ENCODE measurements around the gene FAM13C. TPM values are rescaled to one million over a fixed set of nuclear protein-coding genes. Genes with fewer than 3 reads are reported as not detected.

FAM13C gene
- total and polyA plus RNA-seq, 2 of the 4 experiments (the other 2 are of a cell fraction), result 1.6 to 2.9 TPM

GRCh38 chr10:59290448-59290847, 71.9 kb downstream of the FAM13C start:
- CTCF ChIA-PET, result no interaction called here
- TF ChIP-seq BHLHE40 (IDR thresholded peaks at IDR 0.05; ENCODE audit: low read depth, low read length), result no peak
- no peak for TF ChIP-seq ELK1 (IDR thresholded peaks at IDR 0.05; ENCODE audit: borderline replicate concordance, low read depth, low read length)
- TF ChIP-seq MAZ (IDR thresholded peaks at IDR 0.05; ENCODE audit: borderline replicate concordance, low read depth, low read length), result no peak
- TF ChIP-seq RFX5 (IDR thresholded peaks at IDR 0.05; ENCODE audit: low read depth, low read length), result no peak
- no peak for TF ChIP-seq SMC3 (IDR thresholded peaks at IDR 0.05; ENCODE audit: low read depth, low read length)
- no peak for TF ChIP-seq MAFK (IDR thresholded peaks at IDR 0.05; ENCODE audit: low read depth, low read length)
- no peak for TF ChIP-seq CTCF (conservative IDR thresholded peaks at IDR 0.05; ENCODE audit: low read depth, low read length)
- TF ChIP-seq POLR2A (IDR thresholded peaks at IDR 0.05; ENCODE audit: low read depth, low read length), result no peak
- TF ChIP-seq NFE2L2 (IDR thresholded peaks at IDR 0.05; ENCODE audit: low read depth, low read length), result no peak
- no peak for TF ChIP-seq FOS (IDR thresholded peaks at IDR 0.05; ENCODE audit: low read depth, low read length)
- no peak for TF ChIP-seq USF2 (IDR thresholded peaks at IDR 0.05; ENCODE audit: low read depth, low read length)
- no peak for TF ChIP-seq MXI1 (IDR thresholded peaks at IDR 0.05; ENCODE audit: borderline replicate concordance, low read depth, low read length)
- no peak for TF ChIP-seq RAD21 (IDR thresholded peaks at IDR 0.05; ENCODE audit: low read length)
- no peak for TF ChIP-seq RCOR1 (IDR thresholded peaks at IDR 0.05; ENCODE audit: insufficient replicate concordance, low read length)
- Histone ChIP-seq H3K4me1 (ENCODE audit: control insufficient read depth, insufficient read depth, low read length) (no peaks in the 10 kb centered on the region), H4K5ac (ENCODE audit: low read depth, low read length) (no peak overlapping the region), H2BK15ac (ENCODE audit: low read depth, low read length) (no peak overlapping the region), H2AK5ac (ENCODE audit: low read depth, low read length) (no peak overlapping the region), H3K9me3 (ENCODE audit: control insufficient read depth, insufficient read depth, low read length) (no peaks in the 10 kb centered on the region), H3K56ac (ENCODE audit: extremely low read depth, insufficient read depth, low read length) (no peak overlapping the region), H2AFZ (replicated peaks; ENCODE audit: low read length, poor library complexity) (no peak overlapping the region), H3K18ac (ENCODE audit: low read depth, low read length) (no peak overlapping the region), H4K8ac (ENCODE audit: low read depth in 2 of 2, low read length in 2 of 2) (no peak overlapping the region), H3K36me3 (ENCODE audit: control insufficient read depth, insufficient read depth, low read length) (no peaks in the 10 kb centered on the region), H3K27ac (ENCODE audit: insufficient read depth, low read length) (no peak overlapping the region), H3K4ac (ENCODE audit: low read depth, low read length) (no peak overlapping the region), H3K9ac (ENCODE audit: low read depth, low read length) (no peak overlapping the region), H3K14ac (replicated peaks; ENCODE audit: low read depth, low read length) (no peak overlapping the region), H2BK120ac (ENCODE audit: low read depth, low read length) (no peak overlapping the region), H3K27me3 (ENCODE audit: control insufficient read depth, insufficient read depth, low read length) (no peaks in the 10 kb centered on the region), H2AK9ac (replicated peaks; ENCODE audit: low read depth, low read length, poor library complexity) (no peak overlapping the region), H3K23ac (ENCODE audit: low read depth, low read length) (no peak overlapping the region), H3K9me1 (ENCODE audit: insufficient read depth, low read length) (no peaks in the 10 kb centered on the region), H2BK20ac (ENCODE audit: low read depth, low read length) (no peak overlapping the region), H3K4me2 (ENCODE audit: low read depth, low read length) (no peak overlapping the region), H4K91ac (ENCODE audit: insufficient read depth, low read depth, low read length) (no peak overlapping the region), H3K79me1 (ENCODE audit: low read depth in 1 of 2, low read length in 2 of 2) (no peaks in the 10 kb centered on the region), H4K20me1 (ENCODE audit: insufficient read depth, low read length) (no peaks in the 10 kb centered on the region), H2BK5ac (ENCODE audit: low read depth, low read length, poor library complexity, severe bottlenecking) (no peak overlapping the region), H3K4me3 (ENCODE audit: insufficient read depth, low read depth, low read length) (no peak overlapping the region)
- dilution Hi-C loops (cut with HindIII; ENCODE audit: low sequenced_read_pairs, unreplicated experiment), result no loop called here
- WGBS, 2 experiments (ENCODE audit: extremely low coverage in 2 of 2, insufficient read length in 1 of 2), result no CpG with 5 or more reads among the region's 4 CpGs
- DNase-seq (no peak), ATAC-seq (ENCODE audit: low read depth) (no peak)
- intact Hi-C loops (cut with micrococcal nuclease), result no loop called here
- POLR2A ChIA-PET (ENCODE audit: unreplicated experiment), result no interaction called here
- no TSS peak for BruUV-seq (replicated peaks)
- in situ Hi-C loops (cut with MboI; ENCODE audit: low sequenced_read_pairs), result no loop called here
